HUES6 (cell line): Measurements from ENCODE around the gene CYP4B1.

Experiments used
- H3K27ac ChIP-seq: 2 replicates; pipeline ENCODE4 v1.7.0; 2013; ENCODE audit warnings: low read depth, mild to moderate bottlenecking, low read length, inconsistent platforms
- H3K27me3 ChIP-seq: 2 replicates; pipeline ENCODE4 v1.6.1; 2013; ENCODE audit warnings: low read length; ENCODE audit not compliant: control insufficient read depth, insufficient read depth
- H3K36me3 ChIP-seq: 2 replicates; pipeline ENCODE4 v1.6.1; 2013; ENCODE audit warnings: low read length; ENCODE audit not compliant: control insufficient read depth, insufficient read depth
- H3K4me1 ChIP-seq: 2 replicates; pipeline ENCODE4 v1.6.1; 2013; ENCODE audit warnings: low read length; ENCODE audit not compliant: control insufficient read depth, insufficient read depth
- H3K4me3 ChIP-seq: 2 replicates; pipeline ENCODE4 v1.5.1; 2013; ENCODE audit warnings: low read depth, low read length
- H3K9ac ChIP-seq: one replicate; pipeline ENCODE4 v1.6.1; 2013; ENCODE audit warnings: mild to moderate bottlenecking, low read length
- H3K9me3 ChIP-seq: 2 replicates; pipeline ENCODE4 v1.6.1; 2013; ENCODE audit warnings: low read depth, low read length; ENCODE audit not compliant: control insufficient read depth, insufficient read depth

CYP4B1 gene

GRCh38 chr1:46807046-46807972 lies 8.5 kb downstream of the CYP4B1 start:
- Histone ChIP-seq H3K9me3 (0 out of 2 replicates have a peak, but pooled peaks cover 3% of the 10 kb centered on the region), H3K4me3 (no peak overlapping the region), H3K4me1 (no peaks in the 10 kb centered on the region), H3K27ac (no peak overlapping the region), H3K27me3 (peaks cover 19% of the 10 kb centered on the region), H3K36me3 (no peaks in the 10 kb centered on the region), H3K9ac (no peak overlapping the region)

GRCh38 chr1:46809071-46809470 lies 10.2 kb downstream of the CYP4B1 start:
- no peak overlapping the region for H3K4me3 ChIP-seq
- H3K9ac ChIP-seq, result no peak overlapping the region
- H3K36me3 ChIP-seq, result no peaks in the 10 kb centered on the region
- H3K9me3 ChIP-seq, result 0 out of 2 replicates have a peak, but pooled peaks cover 3% of the 10 kb centered on the region
- H3K27me3 ChIP-seq, result peaks cover 14% of the 10 kb centered on the region
- no peak overlapping the region for H3K27ac ChIP-seq
- H3K4me1 ChIP-seq, result no peaks in the 10 kb centered on the region

- Histone ChIP-seq H3K27ac (no peak overlapping the region), H3K36me3 (no peaks in the 10 kb centered on the region), H3K9ac (no peak overlapping the region), H3K9me3 (0 out of 2 replicates have a peak, but pooled peaks cover 3% of the 10 kb centered on the region), H3K4me1 (no peaks in the 10 kb centered on the region), H3K27me3 (peaks cover 11% of the 10 kb centered on the region), H3K4me3 (no peak overlapping the region)
Measured at GRCh38 chr1:46809904-46810303, 11.1 kb downstream of the CYP4B1 start.

- Histone ChIP-seq H3K9ac (no peak overlapping the region), H3K4me3 (no peak overlapping the region), H3K36me3 (no peaks in the 10 kb centered on the region), H3K4me1 (no peaks in the 10 kb centered on the region), H3K9me3 (0 out of 2 replicates have a peak, but pooled peaks cover 3% of the 10 kb centered on the region), H3K27me3 (peaks cover 4% of the 10 kb centered on the region; the same call in 1 of the 2 replicates), H3K27ac (no peak overlapping the region)
Measured at GRCh38 chr1:46810596-46810995, 11.8 kb downstream of the CYP4B1 start.

GRCh38 chr1:46811053-46811452 lies 12.2 kb downstream of the CYP4B1 start:
- H3K4me1 ChIP-seq, result no peaks in the 10 kb centered on the region
- H3K27ac ChIP-seq, result no peak overlapping the region
- H3K9me3 ChIP-seq, result 0 out of 2 replicates have a peak, but pooled peaks cover 3% of the 10 kb centered on the region
- H3K36me3 ChIP-seq, result no peaks in the 10 kb centered on the region
- peaks cover 4% of the 10 kb centered on the region; the same call in 1 of the 2 replicates for H3K27me3 ChIP-seq
- no peak overlapping the region for H3K4me3 ChIP-seq
- H3K9ac ChIP-seq, result no peak overlapping the region

- no peaks in the 10 kb centered on the region for H3K27me3 ChIP-seq
- H3K4me3 ChIP-seq, result no peak overlapping the region
- no peaks in the 10 kb centered on the region for H3K36me3 ChIP-seq
- no peaks in the 10 kb centered on the region for H3K4me1 ChIP-seq
- 0 out of 2 replicates have a peak, but pooled peaks cover 3% of the 10 kb centered on the region for H3K9me3 ChIP-seq
- no peak overlapping the region for H3K27ac ChIP-seq
- H3K9ac ChIP-seq, result no peak overlapping the region
Measured at GRCh38 chr1:46812065-46812963, 13.5 kb downstream of the CYP4B1 start.

GRCh38 chr1:46812996-46813857 lies 14.4 kb downstream of the CYP4B1 start:
- H3K36me3 ChIP-seq, result no peaks in the 10 kb centered on the region
- no peaks in the 10 kb centered on the region for H3K27me3 ChIP-seq
- 0 out of 2 replicates have a peak, but pooled peaks cover 3% of the 10 kb centered on the region for H3K9me3 ChIP-seq
- no peak overlapping the region for H3K27ac ChIP-seq
- H3K4me3 ChIP-seq, result no peak overlapping the region
- no peaks in the 10 kb centered on the region for H3K4me1 ChIP-seq
- H3K9ac ChIP-seq, result no peak overlapping the region

GRCh38 chr1:46813858-46814396 lies 15.1 kb downstream of the CYP4B1 start:
- H3K9ac ChIP-seq, result no peak overlapping the region
- 0 out of 2 replicates have a peak, but pooled peaks cover 3% of the 10 kb centered on the region for H3K9me3 ChIP-seq
- H3K27me3 ChIP-seq, result no peaks in the 10 kb centered on the region
- H3K4me3 ChIP-seq, result no peak overlapping the region
- no peak overlapping the region for H3K27ac ChIP-seq
- H3K4me1 ChIP-seq, result no peaks in the 10 kb centered on the region
- H3K36me3 ChIP-seq, result no peaks in the 10 kb centered on the region

- Histone ChIP-seq H3K36me3 (no peaks in the 10 kb centered on the region), H3K27me3 (no peaks in the 10 kb centered on the region), H3K27ac (no peak overlapping the region), H3K9ac (no peak overlapping the region), H3K4me1 (no peaks in the 10 kb centered on the region), H3K9me3 (no peaks in the 10 kb centered on the region), H3K4me3 (no peak overlapping the region)
Measured at GRCh38 chr1:46815133-46815532, 16.3 kb downstream of the CYP4B1 start.

- Histone ChIP-seq H3K9ac (no peak overlapping the region), H3K27me3 (no peaks in the 10 kb centered on the region), H3K4me1 (no peaks in the 10 kb centered on the region), H3K4me3 (no peak overlapping the region), H3K9me3 (no peaks in the 10 kb centered on the region), H3K36me3 (no peaks in the 10 kb centered on the region), H3K27ac (no peak overlapping the region)
Measured at GRCh38 chr1:46816930-46817329, 18.1 kb downstream of the CYP4B1 start.
